ENCODE data around the gene HSD17B14.

GRCh38 chr19:48841047-48841446 lies 4.8 kb upstream of the HSD17B14 start:
- no peak for TF ChIP-seq ETS1 (IDR thresholded peaks at IDR 0.05)
- no peak for TF ChIP-seq CTCF (conservative IDR thresholded peaks at IDR 0.05; ENCODE audit: low read depth in 2 of 2)
- TF ChIP-seq POLR2AphosphoS5 (IDR thresholded peaks at IDR 0.05; ENCODE audit: low read depth) = no peak
- no peak for TF ChIP-seq REST (IDR thresholded peaks at IDR 0.05; ENCODE audit: unreplicated experiment)
- TF ChIP-seq EZH2 (IDR thresholded peaks at IDR 0.05; ENCODE audit: low read depth, unreplicated experiment) = no peak
- TF ChIP-seq EZH2phosphoT487 (IDR thresholded peaks at IDR 0.05; ENCODE audit: unreplicated experiment) = no peak
- no peak for TF ChIP-seq JUNB (IDR thresholded peaks at IDR 0.05; ENCODE audit: unreplicated experiment)
